Measurements from ENCODE around the gene B4GAT1. TPM values are rescaled to one million over a fixed set of nuclear protein-coding genes. Genes with fewer than 3 reads are reported as not detected.
A peak's percentile ranks its signal among the peaks of the same experiment; 100 is the strongest.

B4GAT1 gene
- total and polyA plus RNA-seq, 9 of the 15 experiments (the other 6 are each of a cell fraction or from before 2014, with no cell fraction given), result 0.86 to 9.5 (median 3.8) TPM

- 90% methylated on average over 8 of the region's 8 CpGs for WGBS (ENCODE audit: insufficient coverage, low coverage, missing lambda C conversion rate)
- Histone ChIP-seq H3K9me1 (ENCODE audit: control insufficient read depth, insufficient read depth, low read length) (no peaks in the 10 kb centered on the region), H3K36me3 (ENCODE audit: control insufficient read depth, insufficient read depth, low read length) (peaks cover 49% of the 10 kb centered on the region; the same call in 2 of the 3 replicates), H4K20me1 (replicated peaks; ENCODE audit: control insufficient read depth, insufficient read depth, low read length) (no peaks in the 10 kb centered on the region; the same call in 1 of the 2 replicates), H3K4me2 (ENCODE audit: insufficient read depth, low read length) (0 out of 2 replicates have a peak overlapping the region, but pooled peaks have one; percentile 5), H2AFZ (ENCODE audit: low read depth, low read length) (no peak overlapping the region), H3K4me1 (replicated peaks in 1 of 2; ENCODE audit: control insufficient read depth in 2 of 2, insufficient read depth in 2 of 2, low read length in 2 of 2) (peaks cover 17 to 30% of the 10 kb centered on the region in 2 experiments), H3K9ac (ENCODE audit: insufficient read depth in 1 of 2, low read depth in 2 of 2, low read length in 2 of 2) (no peak overlapping the region), H3K79me2 (ENCODE audit: control insufficient read depth, insufficient read depth, low read length) (peaks cover 23% of the 10 kb centered on the region), H3K27me3 (ENCODE audit: control insufficient read depth in 2 of 2, insufficient read depth in 2 of 2, low read length in 2 of 2) (no peaks in the 10 kb centered on the region), H3K27ac (ENCODE audit: extremely low read depth, low read depth, low read length) (no peak overlapping the region), H3K4me3 (no peak overlapping the region), H3K9me3 (replicated peaks; ENCODE audit: control insufficient read depth, insufficient read depth, low read depth, low read length) (no peaks in the 10 kb centered on the region)
- ChIA-PET POLR2A (interaction anchor here (0.6 to 1.2 kb wide), 3 partner anchors 25 to 62 kb away, joined by 3 to 4 read pairs (median 3); partner anchors contain the start of gene YIF1A), CTCF (ENCODE audit: low intra/inter-chr PET ratio) (no interaction called here)
- ATAC-seq (no peak), FAIRE-seq (no peak), DNase-seq (ENCODE audit: extremely low read depth in 1 of 4, low spot score in 3 of 4) (no peak)
- intact Hi-C loops (cut with micrococcal nuclease) (no loop called here), in situ Hi-C loops (cut with MboI) (no loop called here)
- TF ChIP-seq SREBF1 (IDR thresholded peaks at IDR 0.05; ENCODE audit: borderline replicate concordance, low read depth, low read length), result no peak
- TF ChIP-seq SMAD4 (CRISPR knock-in tag; conservative IDR thresholded peaks at IDR 0.05), result no peak
- TF ChIP-seq, protein P1, sequence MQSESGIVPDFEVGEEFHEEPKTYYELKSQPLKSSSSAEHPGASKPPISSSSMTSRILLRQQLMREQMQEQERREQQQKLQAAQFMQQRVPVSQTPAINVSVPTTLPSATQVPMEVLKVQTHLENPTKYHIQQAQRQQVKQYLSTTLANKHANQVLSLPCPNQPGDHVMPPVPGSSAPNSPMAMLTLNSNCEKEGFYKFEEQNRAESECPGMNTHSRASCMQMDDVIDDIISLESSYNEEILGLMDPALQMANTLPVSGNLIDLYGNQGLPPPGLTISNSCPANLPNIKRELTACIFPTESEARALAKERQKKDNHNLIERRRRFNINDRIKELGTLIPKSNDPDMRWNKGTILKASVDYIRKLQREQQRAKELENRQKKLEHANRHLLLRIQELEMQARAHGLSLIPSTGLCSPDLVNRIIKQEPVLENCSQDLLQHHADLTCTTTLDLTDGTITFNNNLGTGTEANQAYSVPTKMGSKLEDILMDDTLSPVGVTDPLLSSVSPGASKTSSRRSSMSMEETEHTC (IDR thresholded peaks at IDR 0.05), result no peak
- no peak for TF ChIP-seq GATAD2B (IDR thresholded peaks at IDR 0.05; ENCODE audit: borderline replicate concordance)
- TF ChIP-seq ZNF324 (CRISPR knock-in tag; IDR thresholded peaks at IDR 0.05), result no peak
- TF ChIP-seq, protein P2, sequence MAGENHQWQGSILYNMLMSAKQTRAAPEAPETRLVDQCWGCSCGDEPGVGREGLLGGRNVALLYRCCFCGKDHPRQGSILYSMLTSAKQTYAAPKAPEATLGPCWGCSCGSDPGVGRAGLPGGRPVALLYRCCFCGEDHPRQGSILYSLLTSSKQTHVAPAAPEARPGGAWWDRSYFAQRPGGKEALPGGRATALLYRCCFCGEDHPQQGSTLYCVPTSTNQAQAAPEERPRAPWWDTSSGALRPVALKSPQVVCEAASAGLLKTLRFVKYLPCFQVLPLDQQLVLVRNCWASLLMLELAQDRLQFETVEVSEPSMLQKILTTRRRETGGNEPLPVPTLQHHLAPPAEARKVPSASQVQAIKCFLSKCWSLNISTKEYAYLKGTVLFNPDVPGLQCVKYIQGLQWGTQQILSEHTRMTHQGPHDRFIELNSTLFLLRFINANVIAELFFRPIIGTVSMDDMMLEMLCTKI (IDR thresholded peaks at IDR 0.05; ENCODE audit: partially characterized antibody), result no peak
- TF ChIP-seq PURB (CRISPR knock-in tag; IDR thresholded peaks at IDR 0.05; ENCODE audit: low read depth), result no peak
- no peak for TF ChIP-seq SETDB1 (IDR thresholded peaks at IDR 0.05; ENCODE audit: low read length)
- no peak for TF ChIP-seq YBX1 (IDR thresholded peaks at IDR 0.05)
- no peak for TF ChIP-seq E2F3 (CRISPR knock-in tag; IDR thresholded peaks at IDR 0.05)
- no TSS peak for BruUV-seq (replicated peaks)
These were observed 4.3 kb downstream of the B4GAT1 start for GRCh38 chr11:66343176-66343575.
